Measurements from ENCODE around the gene SYT1.
A peak's percentile ranks its signal among the peaks of the same experiment; 100 is the strongest.
"Not testable (repeated sequence)": the region's sequence is repeated elsewhere in the genome, so short reads cannot be mapped to it uniquely, and the experiment has no call there.

SYT1 gene

GRCh38 chr12:78864403-78864869 lies at the start of gene SYT1:
SYT1 (plus strand) TSS chr12:78864774.
- H3K4me3 ChIP-seq (ENCODE audit: control insufficient read depth, low read depth, low read length), result peak within 1 kb of the TSS; percentile 73
- TF ChIP-seq CTCF (conservative IDR thresholded peaks at IDR 0.05; ENCODE audit: control insufficient read depth, insufficient read depth, low read depth, low read length), result no peak
- DNase-seq (ENCODE audit: low read depth), result peak; percentile 84

- no peak for DNase-seq (ENCODE audit: low read depth)
- H3K4me3 ChIP-seq (ENCODE audit: control insufficient read depth, low read depth, low read length), result no peak overlapping the region
- no peak for TF ChIP-seq CTCF (conservative IDR thresholded peaks at IDR 0.05; ENCODE audit: control insufficient read depth, insufficient read depth, low read depth, low read length)
These were observed 46.1 kb upstream of the SYT1 start for GRCh38 chr12:78818487-78818886.

GRCh38 chr12:78820946-78821345 lies 43.6 kb upstream of the SYT1 start:
- H3K4me3 ChIP-seq (ENCODE audit: control insufficient read depth, low read depth, low read length), result no peak overlapping the region
- peak; percentile 7 for DNase-seq (ENCODE audit: low read depth)
- no peak for TF ChIP-seq CTCF (conservative IDR thresholded peaks at IDR 0.05; ENCODE audit: control insufficient read depth, insufficient read depth, low read depth, low read length)

GRCh38 chr12:78824918-78825317 lies 39.7 kb upstream of the SYT1 start:
- no peak overlapping the region for H3K4me3 ChIP-seq (ENCODE audit: control insufficient read depth, low read depth, low read length)
- DNase-seq (ENCODE audit: low read depth), result no peak
- no peak for TF ChIP-seq CTCF (conservative IDR thresholded peaks at IDR 0.05; ENCODE audit: control insufficient read depth, insufficient read depth, low read depth, low read length)

GRCh38 chr12:78829690-78830089 lies 34.9 kb upstream of the SYT1 start:
- no peak for DNase-seq (ENCODE audit: low read depth)
- H3K4me3 ChIP-seq (ENCODE audit: control insufficient read depth, low read depth, low read length), result no peak overlapping the region
- TF ChIP-seq CTCF (conservative IDR thresholded peaks at IDR 0.05; ENCODE audit: control insufficient read depth, insufficient read depth, low read depth, low read length), result no peak

- DNase-seq (ENCODE audit: low read depth), result no peak
- TF ChIP-seq CTCF (conservative IDR thresholded peaks at IDR 0.05; ENCODE audit: control insufficient read depth, insufficient read depth, low read depth, low read length), result no peak
- H3K4me3 ChIP-seq (ENCODE audit: control insufficient read depth, low read depth, low read length), result no peak overlapping the region
These were observed 29.1 kb upstream of the SYT1 start for GRCh38 chr12:78835493-78835892.

GRCh38 chr12:78840518-78841019 lies 24.0 kb upstream of the SYT1 start:
- H3K4me3 ChIP-seq (ENCODE audit: control insufficient read depth, low read depth, low read length); DNase-seq (ENCODE audit: low read depth): not testable (repeated sequence)
